T1000 (cell line): ENCODE data around the gene PDE6G.

Source experiments
- DNase-seq: peaks from one replicate; lab custom pipeline; 2025; ENCODE audit warnings: mixed read lengths; lab: John Stamatoyannopoulos, UW

PDE6G gene

GRCh38 chr17:81662002-81662401, 5.7 kb upstream of the PDE6G start:
- DNase-seq: no peak

DNA sequence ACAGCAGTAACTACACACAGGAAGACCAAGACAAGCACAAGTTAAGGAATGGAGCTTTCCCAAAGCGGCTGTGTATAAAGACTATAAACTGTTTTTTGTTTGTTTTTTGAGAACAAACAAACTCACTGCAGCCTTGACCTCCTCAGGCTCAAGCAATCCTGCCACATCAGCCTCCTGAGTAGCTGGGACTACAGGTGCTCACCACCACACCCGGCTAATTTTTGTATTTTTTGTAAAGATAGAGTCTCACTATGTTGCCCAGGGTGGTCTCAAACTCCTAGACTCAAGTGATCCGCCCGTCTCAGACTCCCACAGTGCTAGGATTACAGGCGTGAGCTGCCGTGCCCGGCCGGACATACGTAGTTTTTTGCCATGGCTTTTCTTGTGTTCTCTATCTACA, 4.1 kb upstream of the PDE6G start:
- no peak for DNase-seq

- no peak for DNase-seq
These were observed 2.7 kb upstream of the PDE6G start for GRCh38 chr17:81659038-81659437.

DNA sequence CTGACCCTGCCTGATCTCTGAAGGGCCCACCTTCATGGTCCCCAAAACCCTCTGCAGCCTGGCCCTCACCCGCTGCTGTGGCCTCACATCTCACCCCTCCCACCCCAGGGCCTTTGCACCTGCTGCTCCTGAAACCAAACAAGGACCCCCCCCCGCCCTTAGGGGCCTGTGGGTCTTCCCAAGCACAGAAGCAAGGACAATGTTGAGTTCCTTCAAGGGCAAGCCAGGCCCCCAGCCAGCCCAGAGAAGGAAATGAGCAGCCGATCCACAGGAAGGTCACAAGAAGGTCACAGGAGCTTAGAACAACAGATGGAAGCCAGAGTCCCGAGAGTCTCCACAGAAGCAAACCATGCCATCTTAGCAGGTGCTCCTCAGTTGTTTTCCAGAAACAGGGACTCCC, 493 bp upstream of the PDE6G start:
- DNase-seq: no peak

DNA sequence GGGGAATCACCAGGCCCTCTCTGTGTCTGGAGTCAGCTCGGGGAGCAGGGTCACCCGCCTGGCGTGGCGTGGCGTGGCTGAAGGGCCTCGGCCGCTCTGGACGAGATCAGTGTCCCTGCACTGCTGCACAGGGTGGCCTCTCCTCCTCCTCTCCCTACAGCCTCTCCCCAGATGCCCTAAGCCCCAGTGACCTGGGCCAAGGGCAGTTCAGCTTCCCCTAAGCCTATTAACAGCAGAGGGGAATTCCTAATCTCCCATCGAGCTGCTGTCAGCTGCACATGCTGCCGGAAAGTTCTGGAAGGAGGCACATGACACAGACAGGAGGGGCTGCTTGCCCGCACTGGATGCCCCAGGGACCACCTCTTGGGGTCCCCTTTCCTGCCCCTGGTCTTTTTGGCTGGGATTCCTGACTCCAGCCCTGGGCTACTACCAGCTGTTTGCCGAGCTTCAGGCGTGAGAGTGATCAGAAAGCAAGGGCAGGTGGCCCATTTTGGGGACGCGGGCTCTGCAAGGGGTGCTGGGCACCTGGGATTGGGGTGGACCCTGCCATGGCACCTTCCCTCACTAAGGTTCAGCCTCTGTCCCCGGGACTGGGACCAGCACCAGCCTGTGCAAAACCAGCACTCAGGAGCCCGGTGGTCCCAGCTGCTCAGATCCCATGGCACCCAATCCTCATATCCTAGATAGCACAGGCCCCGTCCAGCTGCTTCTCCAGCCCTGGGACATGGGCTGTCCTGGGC, 794 bp downstream of the PDE6G start:
- DNase-seq: no peak

- DNase-seq: no peak
These were observed 3.2 kb downstream of the PDE6G start for GRCh38 chr17:81652906-81653771.

DNA sequence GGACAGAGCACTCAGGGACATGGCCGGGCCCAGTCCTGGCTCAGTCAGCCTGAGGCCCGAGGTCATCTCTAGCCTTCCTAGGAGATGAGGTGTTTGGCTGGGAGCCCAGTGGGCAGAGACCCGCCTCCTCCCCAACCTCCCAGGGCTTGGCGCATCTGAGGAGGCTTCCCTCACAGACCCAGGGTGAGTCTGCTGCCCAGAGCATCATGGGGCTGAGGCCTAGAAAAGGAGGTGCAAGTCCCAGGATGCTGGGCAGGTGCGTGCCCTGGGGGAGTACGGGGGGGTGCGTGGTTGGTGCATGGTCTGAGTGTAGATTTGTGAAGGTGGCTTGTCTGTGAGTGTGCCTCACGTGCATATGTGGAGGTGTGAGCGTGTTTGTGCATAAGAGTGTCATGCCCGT, 4.7 kb downstream of the PDE6G start:
- peak; percentile 89 for DNase-seq

DNA sequence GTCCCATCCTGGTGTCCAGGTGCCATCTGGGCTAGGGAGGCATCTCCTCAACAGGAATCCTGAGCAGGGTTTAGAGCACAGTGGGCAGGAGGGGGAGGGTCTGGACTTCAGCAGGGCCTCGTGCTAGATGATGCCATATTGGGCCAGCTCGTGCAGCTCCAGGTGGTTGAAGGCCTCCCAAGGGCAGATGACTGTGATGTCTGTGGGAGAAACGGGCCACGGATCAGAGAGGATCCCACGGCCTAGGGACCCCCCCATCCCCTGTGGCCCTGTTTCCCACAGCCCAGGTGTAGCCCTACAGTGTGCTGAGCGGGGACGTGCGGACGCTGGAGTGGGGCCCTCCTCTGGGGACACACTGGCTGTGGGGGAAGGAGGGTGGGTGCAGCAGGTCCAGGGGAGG, 5.4 kb downstream of the PDE6G start:
- DNase-seq: no peak

DNA sequence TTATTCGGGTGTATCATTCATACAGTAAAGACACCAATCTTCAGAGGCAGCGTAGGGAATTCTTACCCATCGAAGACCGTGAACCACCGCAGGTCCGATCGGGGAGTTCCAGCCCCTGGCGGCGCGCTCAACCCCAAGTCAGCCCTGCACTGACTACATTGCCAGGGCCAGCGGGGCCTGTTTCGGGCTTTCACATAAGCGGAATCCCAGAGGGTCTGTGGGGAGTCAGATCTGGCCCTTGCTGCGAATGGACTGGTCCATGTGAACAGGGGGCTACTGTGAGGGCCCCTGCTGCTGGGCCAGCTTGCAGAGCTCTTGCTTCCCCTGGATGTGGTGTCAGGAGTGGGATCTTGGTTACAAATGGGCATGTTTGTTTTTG, 7.6 kb downstream of the PDE6G start:
- no peak for DNase-seq

DNA sequence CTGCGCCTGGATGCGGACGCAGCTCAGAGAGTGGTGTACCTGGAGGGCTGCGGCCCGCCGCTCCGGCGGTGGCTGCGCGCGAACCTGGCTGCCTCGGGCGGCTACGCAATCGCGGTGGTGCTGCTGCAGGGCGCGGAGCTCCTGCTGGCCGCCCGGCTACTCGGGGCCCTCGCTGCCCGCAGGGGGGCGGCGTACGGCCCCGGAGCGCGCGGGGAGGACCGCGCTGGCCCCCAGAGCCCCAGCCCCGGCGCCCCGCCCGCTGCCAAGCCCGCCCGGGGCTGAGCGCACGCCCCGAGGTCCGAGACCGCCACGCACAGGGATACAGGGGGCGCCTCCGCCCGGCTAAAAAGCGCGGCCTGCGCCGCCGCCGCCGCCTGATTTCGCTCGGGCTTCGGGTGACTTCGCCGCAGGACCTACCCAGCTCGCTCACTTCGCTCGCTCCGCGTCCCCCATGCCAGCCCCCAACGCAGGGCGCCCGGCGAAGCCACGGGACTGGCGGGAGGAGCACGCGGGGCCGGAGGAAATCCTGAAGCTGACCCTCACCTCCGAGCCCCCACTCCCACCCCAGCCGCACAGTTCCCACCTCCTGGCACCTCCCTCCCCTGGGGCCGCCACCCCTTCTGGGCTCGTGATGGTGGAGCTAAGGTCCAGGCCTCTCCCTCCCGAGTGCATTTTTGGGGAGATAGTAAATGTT, 8.2 kb downstream of the PDE6G start:
- DNase-seq: no peak

- no peak for DNase-seq
These were observed 8.7 kb downstream of the PDE6G start for GRCh38 chr17:81647640-81648012.

DNA sequence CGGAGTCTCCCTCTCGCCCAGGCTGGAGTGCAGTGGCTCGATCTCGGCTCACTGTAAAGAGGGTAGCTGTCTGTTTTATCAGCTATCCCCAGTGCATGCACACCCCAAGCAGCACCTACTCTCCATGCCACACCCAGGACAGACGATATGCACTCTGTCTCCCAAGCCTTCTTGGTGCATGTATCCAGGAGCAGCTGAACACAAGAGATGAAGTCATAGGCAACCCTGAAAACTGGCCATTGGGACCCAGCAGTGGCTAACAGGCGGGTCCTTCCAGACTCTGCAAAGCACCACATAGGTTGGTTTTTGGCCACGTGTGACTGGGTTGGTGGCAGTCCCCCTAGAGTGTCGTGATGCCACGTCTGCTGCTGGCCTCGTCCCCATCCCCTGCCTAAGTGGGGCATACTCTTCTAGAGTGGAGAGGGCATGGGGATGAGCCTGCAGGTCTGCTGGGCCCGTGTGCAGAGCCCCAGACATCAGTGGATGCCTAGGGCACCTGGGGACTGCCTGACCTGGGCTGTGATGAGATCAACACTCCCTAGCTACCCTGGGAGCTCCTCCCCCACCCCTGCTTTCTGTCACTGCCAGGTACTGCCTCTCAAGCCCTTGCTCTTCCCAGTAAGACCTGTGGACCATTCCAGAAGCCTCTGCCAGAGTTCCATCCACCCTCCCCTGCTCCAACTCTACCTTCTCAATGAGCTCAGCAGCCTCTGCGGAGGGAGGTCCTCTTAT, 9.3 kb downstream of the PDE6G start:
- no peak for DNase-seq

GRCh38 chr17:81644976-81645952, 11.1 kb downstream of the PDE6G start:
- DNase-seq: no peak

DNA sequence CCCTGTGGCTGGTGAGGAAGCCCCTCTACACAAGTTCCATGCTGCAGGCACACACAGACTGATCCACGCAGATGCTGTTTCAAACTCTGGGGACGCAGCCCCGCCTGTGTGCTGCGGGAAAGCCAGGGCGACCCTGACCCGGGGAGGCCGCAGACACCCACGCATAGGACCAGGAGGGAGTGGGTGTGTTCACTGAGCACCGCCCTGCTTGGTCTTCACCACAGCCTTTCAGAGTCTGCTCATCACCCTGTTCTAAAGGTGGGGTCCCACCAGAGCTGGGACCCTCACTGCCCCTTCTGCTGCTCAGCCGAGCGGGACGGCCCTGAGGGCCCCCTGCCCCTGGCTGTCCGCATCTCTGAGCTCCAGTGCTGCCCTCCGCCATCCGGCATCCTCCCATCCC, 11.8 kb downstream of the PDE6G start:
- no peak for DNase-seq

GRCh38 chr17:81641825-81642489, 14.4 kb downstream of the PDE6G start:
- DNase-seq: peak; percentile 44

DNA sequence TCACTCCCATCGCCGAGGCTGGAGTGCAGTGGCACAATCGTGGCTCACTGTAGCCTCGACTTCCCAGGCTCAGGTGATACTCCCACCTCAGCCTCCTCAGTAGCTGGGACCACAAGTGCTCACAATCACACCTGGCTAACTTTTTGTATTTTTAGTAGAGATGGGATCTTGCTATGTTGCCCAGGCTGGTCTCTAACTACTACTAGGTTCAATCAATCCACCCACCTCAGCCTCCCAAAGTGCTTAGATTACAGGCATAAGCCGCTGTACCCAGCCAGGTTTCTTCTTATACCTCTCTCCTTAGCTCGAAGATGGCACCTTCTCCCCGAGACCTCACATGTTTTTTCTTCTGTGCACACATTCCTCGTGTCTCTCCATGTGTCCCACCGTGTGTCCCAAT, 16.3 kb downstream of the PDE6G start:
- DNase-seq: no peak

GRCh38 chr17:81638683-81639082, 17.7 kb downstream of the PDE6G start:
- no peak for DNase-seq

GRCh38 chr17:81636505-81637288, 19.6 kb downstream of the PDE6G start, which contains the start of the genes NPLOC4 and TSPAN10:
Gene NPLOC4 (minus strand): TSS chr17:81637112. CDS start chr17:81636930, 182 bp downstream.
Gene TSPAN10 (plus strand): TSS chr17:81637196. CDS start chr17:81642413, 5,217 bp downstream.
- peak; percentile 80 for DNase-seq

DNA sequence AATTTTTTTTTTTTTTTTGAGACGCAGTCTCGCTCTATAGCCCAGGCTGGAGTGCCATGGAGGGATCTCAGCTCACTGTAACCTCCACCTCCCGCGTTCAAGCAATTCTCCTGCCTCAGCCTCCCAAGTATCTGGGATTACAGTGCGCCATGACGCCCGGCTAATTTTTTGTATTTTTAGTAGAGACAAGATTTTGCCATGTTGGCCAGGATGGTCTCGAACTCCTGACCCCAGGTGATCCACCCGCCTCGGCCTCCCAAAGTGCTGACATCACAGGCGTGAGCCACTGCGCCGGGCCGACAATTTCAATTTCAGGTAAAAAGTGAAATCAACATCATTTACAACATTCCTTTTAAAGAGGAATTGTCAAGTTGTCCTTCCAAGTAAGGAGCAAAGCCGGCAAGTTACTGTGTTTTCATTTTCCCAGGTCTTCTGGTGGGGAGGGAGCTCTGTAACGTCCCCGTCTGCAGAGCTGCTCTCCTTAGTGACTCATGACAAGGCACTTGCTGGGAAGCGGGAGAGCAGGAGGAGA, 20.3 kb downstream of the PDE6G start:
- DNase-seq: no peak
